ENCODE data around the gene NRG2. TPM values are rescaled to one million over a fixed set of nuclear protein-coding genes. Genes with fewer than 3 reads are reported as not detected.
A peak's percentile ranks its signal among the peaks of the same experiment; 100 is the strongest.

NRG2 gene
- total RNA-seq, 4 donors from 2014 or later: 4.5 to 7.0 (median 5.4) TPM

- Histone ChIP-seq H3K27me3 (peaks cover 24% of the 10 kb centered on the region), H3K9me3 (no peaks in the 10 kb centered on the region), H3K27ac (peak overlapping the region; percentile 35), H3K36me3 (no peaks in the 10 kb centered on the region), H3K4me3 (peak overlapping the region; percentile 63), H3K4me1 (peaks cover 48% of the 10 kb centered on the region)
- no peak for TF ChIP-seq CTCF (IDR thresholded peaks at IDR 0.05)
- no peak for TF ChIP-seq POLR2A (IDR thresholded peaks at IDR 0.05)
- no peak for TF ChIP-seq POLR2AphosphoS5 (IDR thresholded peaks at IDR 0.05)
- TF ChIP-seq EP300 (IDR thresholded peaks at IDR 0.05): no peak
- DNase-seq (ENCODE audit: low spot score in 2 of 2): peak; percentile 76 to 81
- 9% methylated on average over 21 of the region's 34 CpGs for WGBS
These were observed 1.4 kb downstream of the NRG2 start for GRCh38 chr5:140041492-140042392.

DNA sequence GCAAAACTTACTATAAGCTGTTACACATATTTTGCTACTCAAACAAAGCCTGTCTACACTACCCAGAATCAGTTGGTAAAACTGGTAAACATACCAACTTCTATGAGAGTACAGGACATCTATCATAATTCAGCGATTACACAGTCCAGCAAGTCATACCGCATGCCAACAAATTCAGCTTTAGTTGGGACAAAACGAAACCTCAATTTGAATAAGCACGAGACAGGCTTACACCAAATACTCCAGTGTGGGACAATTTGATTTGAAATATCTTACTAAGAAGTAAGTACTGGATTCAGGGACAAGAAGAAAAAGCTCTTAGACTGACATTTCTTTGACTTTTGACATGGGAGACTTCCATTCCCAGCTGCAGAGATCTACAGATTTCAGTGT is 2.0 kb downstream of the NRG2 start:
- H3K4me3 ChIP-seq: peak overlapping the region; percentile 63
- 66% methylated on average over 4 of the region's 4 CpGs for WGBS
- H3K36me3 ChIP-seq: no peaks in the 10 kb centered on the region
- no peaks in the 10 kb centered on the region for H3K9me3 ChIP-seq
- no peak for DNase-seq (ENCODE audit: low spot score in 2 of 2)
- peaks cover 48% of the 10 kb centered on the region for H3K4me1 ChIP-seq
- TF ChIP-seq POLR2AphosphoS5 (IDR thresholded peaks at IDR 0.05) (no peak), POLR2A (IDR thresholded peaks at IDR 0.05) (no peak), CTCF (IDR thresholded peaks at IDR 0.05) (no peak), EP300 (IDR thresholded peaks at IDR 0.05) (no peak)
- H3K27ac ChIP-seq: peak overlapping the region; percentile 23
- peaks cover 24% of the 10 kb centered on the region for H3K27me3 ChIP-seq

GRCh38 chr5:140040358-140040757 is 2.7 kb downstream of the NRG2 start:
- H3K36me3 ChIP-seq: no peaks in the 10 kb centered on the region
- H3K9me3 ChIP-seq: no peaks in the 10 kb centered on the region
- DNase-seq (ENCODE audit: low spot score in 2 of 2): no peak
- H3K27ac ChIP-seq: peak overlapping the region; percentile 23
- TF ChIP-seq EP300 (IDR thresholded peaks at IDR 0.05) (no peak), POLR2A (IDR thresholded peaks at IDR 0.05) (no peak), CTCF (IDR thresholded peaks at IDR 0.05) (no peak), POLR2AphosphoS5 (IDR thresholded peaks at IDR 0.05) (no peak)
- peaks cover 48% of the 10 kb centered on the region for H3K4me1 ChIP-seq
- H3K4me3 ChIP-seq: no peak overlapping the region
- peaks cover 24% of the 10 kb centered on the region for H3K27me3 ChIP-seq
- 78% methylated on average over 1 of the region's 1 CpG for WGBS

- H3K27ac ChIP-seq: peak overlapping the region; percentile 42
- DNase-seq (ENCODE audit: low spot score in 2 of 2): no peak
- WGBS: 56% methylated on average over 4 of the region's 4 CpGs
These were observed 3.5 kb downstream of the NRG2 start for GRCh38 chr5:140039561-140039960.

DNA sequence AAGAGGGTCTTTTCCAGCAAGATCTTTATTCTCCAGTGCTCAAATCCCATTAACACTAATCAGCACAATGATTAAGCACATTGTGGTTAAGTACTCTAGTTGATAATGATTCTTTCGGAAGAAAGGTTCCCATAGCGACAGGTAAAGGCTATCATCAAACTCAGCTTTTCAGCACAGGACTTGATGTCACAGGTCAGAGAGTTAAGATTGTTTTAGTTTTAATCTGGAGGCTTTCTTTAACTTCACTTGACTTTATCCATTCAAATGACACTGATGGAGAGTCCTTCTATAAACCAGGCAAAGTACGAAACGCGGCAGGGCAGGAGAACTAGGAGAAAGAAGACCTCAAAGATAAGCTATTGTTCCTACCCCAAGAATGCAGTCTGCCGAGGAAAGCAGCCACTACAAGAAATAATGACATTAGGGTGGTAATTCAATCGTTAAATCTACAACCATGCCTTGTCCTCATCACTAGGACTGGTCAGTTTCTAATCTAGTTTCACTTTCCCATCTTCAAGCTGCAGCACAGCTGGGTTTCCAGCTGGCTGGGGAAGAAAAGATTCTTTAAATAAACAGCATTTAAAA is 4.6 kb downstream of the NRG2 start:
- Histone ChIP-seq H3K9me3 (no peaks in the 10 kb centered on the region), H3K27me3 (peaks cover 17% of the 10 kb centered on the region), H3K4me3 (peak overlapping the region; percentile 45), H3K36me3 (no peaks in the 10 kb centered on the region), H3K4me1 (peaks cover 46% of the 10 kb centered on the region), H3K27ac (peak overlapping the region; percentile 42)
- DNase-seq (ENCODE audit: low spot score in 2 of 2): no peak
- WGBS: 25% methylated on average over 7 of the region's 7 CpGs
- TF ChIP-seq POLR2AphosphoS5 (IDR thresholded peaks at IDR 0.05) (no peak), EP300 (IDR thresholded peaks at IDR 0.05) (no peak), POLR2A (IDR thresholded peaks at IDR 0.05) (no peak), CTCF (IDR thresholded peaks at IDR 0.05) (no peak)

More at GRCh38 chr5:140039561-140039960, 3.5 kb downstream of the NRG2 start:
- peaks cover 20% of the 10 kb centered on the region for H3K27me3 ChIP-seq
- peak overlapping the region; percentile 45 for H3K4me3 ChIP-seq
- H3K36me3 ChIP-seq: no peaks in the 10 kb centered on the region
- H3K9me3 ChIP-seq: no peaks in the 10 kb centered on the region
- H3K4me1 ChIP-seq: peaks cover 48% of the 10 kb centered on the region
- peak in 1 of 3 donors; percentile 33 for TF ChIP-seq POLR2AphosphoS5 (IDR thresholded peaks at IDR 0.05)
- no peak for TF ChIP-seq EP300 (IDR thresholded peaks at IDR 0.05)
